Daoy (cell line): ENCODE measurements around the gene EXOSC5. TPM values are rescaled to one million over a fixed set of nuclear protein-coding genes. Genes with fewer than 3 reads are reported as not detected.
A peak's percentile ranks its signal among the peaks of the same experiment; 100 is the strongest.
"Not testable (repeated sequence)": the region's sequence is repeated elsewhere in the genome, so short reads cannot be mapped to it uniquely, and the experiment has no call there.

Source experiments
- DNase-seq: peaks from one replicate; pipeline ENCODE4 v3.0.0-alpha.2; 2015; ENCODE audit warnings: low read depth
- total RNA-seq: library from RNA; depleted of rRNA; stranded (reverse); fragments of >200 nt; shearing (Covaris generic); gene quantifications from 2 replicates; pipeline ENCODE4 v1.2.3, GENCODE V29; 2014

EXOSC5 gene
- total RNA-seq, 1 experiment from 2014 or later = 74.3 TPM

- not testable (repeated sequence) for DNase-seq
These were observed 26.0 kb downstream of the EXOSC5 start for GRCh38 chr19:41371119-41371518.

- DNase-seq = no peak
These were observed 27.4 kb downstream of the EXOSC5 start for GRCh38 chr19:41369769-41370168.

GRCh38 chr19:41367848-41368301, 29.3 kb downstream of the EXOSC5 start:
- DNase-seq = peak; percentile 80

GRCh38 chr19:41366089-41366488, 31.1 kb downstream of the EXOSC5 start:
- DNase-seq = no peak

GRCh38 chr19:41364524-41365391, 32.4 kb downstream of the EXOSC5 start:
- no peak for DNase-seq

- peak; percentile 99 for DNase-seq
These were observed 33.2 kb downstream of the EXOSC5 start, which contains the start of gene B9D2 for GRCh38 chr19:41363753-41364523. TSS of gene B9D2 (minus strand) at chr19:41364149. CDS start at chr19:41363519, 630 bp downstream.

- no peak for DNase-seq
These were observed 33.8 kb downstream of the EXOSC5 start for GRCh38 chr19:41363371-41363752.

GRCh38 chr19:41362143-41362847, 34.9 kb downstream of the EXOSC5 start:
- DNase-seq = no peak

- DNase-seq = no peak
These were observed 37.4 kb downstream of the EXOSC5 start for GRCh38 chr19:41359741-41360140.

GRCh38 chr19:41357746-41358145, 39.4 kb downstream of the EXOSC5 start:
- no peak for DNase-seq

- no peak for DNase-seq
These were observed 40.0 kb downstream of the EXOSC5 start for GRCh38 chr19:41356984-41357739.

- no peak for DNase-seq
These were observed 41.4 kb downstream of the EXOSC5 start for GRCh38 chr19:41355802-41356201.

- DNase-seq = no peak
These were observed 42.1 kb downstream of the EXOSC5 start for GRCh38 chr19:41355035-41355434.

- no peak for DNase-seq
These were observed 42.7 kb downstream of the EXOSC5 start for GRCh38 chr19:41354343-41354953.

- DNase-seq = peak; percentile 90
These were observed 43.5 kb downstream of the EXOSC5 start, which contains the start of gene TGFB1 for GRCh38 chr19:41353466-41354342. TSS of gene TGFB1 (minus strand) at chr19:41353922. CDS start at chr19:41353044, 878 bp downstream.

- DNase-seq = peak; percentile 73
These were observed 44.3 kb downstream of the EXOSC5 start for GRCh38 chr19:41352609-41353465.

GRCh38 chr19:41352279-41352608, 44.9 kb downstream of the EXOSC5 start:
- DNase-seq = no peak

GRCh38 chr19:41351339-41352245, 45.6 kb downstream of the EXOSC5 start:
- peak; percentile 66 for DNase-seq
